Forelimb muscle (tissue), 1 donor: Measurements from ENCODE around the gene LRP1. TPM values are rescaled to one million over a fixed set of nuclear protein-coding genes. Genes with fewer than 3 reads are reported as not detected.

ENCODE experiments used
- DNase-seq: peaks from one replicate; pipeline ENCODE4 v3.0.0-alpha.2; 2013; ENCODE audit warnings: low read depth
- polyA plus RNA-seq: library from polyadenylated mRNA; unstranded; fragments of 120-200 nt; gene quantifications from one replicate; pipeline ENCODE4 v1.2.1, GENCODE V29; 2013; ENCODE audit not compliant: insufficient read length

LRP1 gene
- polyA plus RNA-seq, 1 donor: 95.2 TPM

- DNase-seq: no peak
Observed at GRCh38 chr12:57173683-57174082, 45.4 kb downstream of the LRP1 start.

GRCh38 chr12:57175428-57176138 lies 47.3 kb downstream of the LRP1 start:
- DNase-seq: no peak

GRCh38 chr12:57176139-57176477 lies 47.8 kb downstream of the LRP1 start:
- DNase-seq: no peak

- DNase-seq: no peak
Observed at GRCh38 chr12:57176846-57177245, 48.6 kb downstream of the LRP1 start.

GRCh38 chr12:57177354-57177753 lies 49.1 kb downstream of the LRP1 start:
- DNase-seq: no peak

GRCh38 chr12:57178213-57178612 lies 49.9 kb downstream of the LRP1 start:
- no peak for DNase-seq

GRCh38 chr12:57179331-57180086 lies 51.2 kb downstream of the LRP1 start:
- DNase-seq: no peak

GRCh38 chr12:57180321-57180989 lies 52.2 kb downstream of the LRP1 start:
- DNase-seq: no peak

GRCh38 chr12:57181072-57181471 lies 52.8 kb downstream of the LRP1 start:
- DNase-seq: no peak

GRCh38 chr12:57181561-57182155 lies 53.4 kb downstream of the LRP1 start:
- DNase-seq: no peak

GRCh38 chr12:57182918-57183575 lies 54.8 kb downstream of the LRP1 start:
- peak; percentile 44 for DNase-seq

GRCh38 chr12:57183939-57184725 lies 55.8 kb downstream of the LRP1 start:
- DNase-seq: no peak

- no peak for DNase-seq
Observed at GRCh38 chr12:57185403-57185802, 57.1 kb downstream of the LRP1 start.

- DNase-seq: no peak
Observed at GRCh38 chr12:57185906-57186508, 57.7 kb downstream of the LRP1 start.

- no peak for DNase-seq
Observed at GRCh38 chr12:57187222-57188089, 59.2 kb downstream of the LRP1 start.

GRCh38 chr12:57188090-57188425 lies 59.8 kb downstream of the LRP1 start:
- no peak for DNase-seq

- no peak for DNase-seq
Observed at GRCh38 chr12:57190037-57190436, 61.8 kb downstream of the LRP1 start.

- no peak for DNase-seq
Observed at GRCh38 chr12:57190821-57191220, 62.5 kb downstream of the LRP1 start.

GRCh38 chr12:57191410-57191809 lies 63.1 kb downstream of the LRP1 start:
- DNase-seq: no peak

GRCh38 chr12:57192920-57193319 lies 64.6 kb downstream of the LRP1 start:
- DNase-seq: no peak
